Measurements from ENCODE around the gene HSF2BP.

- TF ChIP-seq CTCF (conservative IDR thresholded peaks at IDR 0.05) (peak; percentile 25; the same call in 1 of the 2 replicates), EZH2 (IDR thresholded peaks at IDR 0.05; ENCODE audit: low read depth) (no peak)
Measured at GRCh38 chr21:43619856-43620255, 39.4 kb downstream of the HSF2BP start.

Measured in PC-9 (cell line).